ACHN (cell line): ENCODE data around the gene BACH1.

Experiments used
- DNase-seq: peaks from one replicate; pipeline ENCODE4 v3.0.0-alpha.2; 2015
- in situ Hi-C: cut with HindIII; loops from 2 replicates; pipeline ENCODE4 v1.10.0; 2017; ENCODE audit warnings: low sequenced_read_pairs, low pct_ligation_motif_present, low pct_unique_long_range_greater_than_20kb

The BACH1 gene

DNA sequence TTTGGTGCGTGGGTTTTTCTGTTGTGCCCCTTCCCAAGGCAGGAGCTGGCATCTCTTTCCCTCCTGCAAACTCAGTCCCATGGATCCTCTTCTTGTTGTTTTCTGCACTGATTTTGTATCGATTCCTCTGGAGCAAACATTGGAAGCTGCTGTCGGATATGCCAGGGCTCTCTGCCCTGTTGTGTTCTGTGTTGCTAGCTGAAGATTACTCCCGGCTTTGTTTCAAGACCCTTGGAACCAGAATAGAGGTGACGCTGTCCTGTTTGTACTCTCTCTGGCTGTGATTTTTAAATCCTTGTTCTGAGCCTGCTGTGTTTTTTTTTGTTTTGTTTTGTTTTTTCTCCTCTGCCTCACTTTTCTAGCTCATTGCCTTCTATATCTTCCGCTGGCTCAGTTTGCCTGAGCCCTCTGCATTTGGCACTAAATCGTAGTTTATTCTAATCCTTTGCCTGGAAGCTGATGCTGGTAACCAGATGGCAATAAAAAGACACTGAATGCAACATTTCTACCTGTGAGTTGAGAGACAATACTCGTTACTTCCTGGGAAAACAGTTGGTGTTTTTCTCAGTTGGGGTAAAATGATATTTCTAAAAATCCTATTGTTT is 67.0 kb downstream of the BACH1 start:
- in situ Hi-C loops, result loop anchor here (25.0 kb wide), 1 partner anchor 278 kb away; no protein-coding TSS in a partner anchor

DNA sequence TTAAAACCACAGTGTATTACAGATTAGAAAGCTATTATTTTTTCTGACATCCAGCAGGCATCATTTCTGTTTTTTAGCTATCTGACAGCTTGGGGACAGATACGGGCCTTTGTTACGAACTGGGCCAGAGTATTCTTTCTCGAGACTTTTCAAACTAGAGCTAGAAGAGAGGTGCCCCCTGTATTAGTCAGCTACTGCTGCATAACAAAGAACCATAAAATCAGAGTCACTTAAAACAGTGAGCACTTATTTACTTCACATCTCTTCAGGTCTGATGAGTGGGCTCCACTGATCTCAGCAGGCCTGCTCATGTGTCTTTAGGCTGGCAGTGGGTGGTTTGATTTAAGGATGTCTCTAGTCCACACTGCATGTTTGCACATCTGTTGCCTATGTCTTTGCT is 67.8 kb downstream of the BACH1 start:
- DNase-seq, result no peak
- in situ Hi-C loops, result loop anchor here (25.0 kb wide), 1 partner anchor 279 kb away; no protein-coding TSS in a partner anchor

More for the DNA sequence above, 67.0 kb downstream of the BACH1 start:
- no peak for DNase-seq

DNA sequence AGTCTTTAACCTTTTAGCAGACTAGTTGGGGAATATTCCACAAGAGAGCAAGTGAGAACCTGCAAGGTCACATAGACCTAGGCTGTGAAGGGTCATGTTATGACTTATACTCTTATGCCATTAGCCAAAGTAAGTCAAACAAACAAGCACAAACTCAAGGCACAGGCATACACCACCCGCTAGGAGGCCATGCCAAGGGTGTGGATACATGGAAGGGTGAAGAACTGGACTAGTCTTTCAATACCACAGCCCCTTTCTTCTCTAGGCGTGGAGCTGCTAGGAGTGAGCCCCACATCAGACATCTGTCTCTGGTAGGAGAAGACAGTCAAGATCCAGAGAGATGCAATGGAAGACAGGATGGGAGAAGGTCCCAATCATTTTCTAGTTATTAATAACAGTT is 68.6 kb downstream of the BACH1 start:
- no peak for DNase-seq
- in situ Hi-C loops, result loop anchor here (25.0 kb wide), 1 partner anchor 280 kb away; no protein-coding TSS in a partner anchor

DNA sequence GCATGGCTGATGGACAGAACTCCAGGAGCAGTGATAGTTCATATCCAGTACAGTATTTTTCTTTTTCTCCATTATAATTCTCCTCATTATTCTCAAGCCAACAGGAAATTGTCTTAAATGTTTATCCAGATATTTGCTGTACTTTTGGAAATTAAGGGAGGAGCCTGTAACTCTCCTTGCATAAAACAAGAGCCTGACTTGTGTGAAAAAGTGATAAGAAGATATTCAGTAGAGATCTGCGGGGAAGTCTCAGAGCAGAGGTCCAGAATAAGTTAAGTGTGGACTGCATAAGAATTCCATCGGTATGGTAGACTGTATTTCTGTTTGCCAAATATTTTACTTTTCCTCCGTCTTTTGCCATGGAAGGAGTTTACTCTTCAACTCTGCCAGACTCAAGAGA is 70.2 kb downstream of the BACH1 start:
- in situ Hi-C loops, result loop anchor here (25.0 kb wide), 1 partner anchor 282 kb away; no protein-coding TSS in a partner anchor
- no peak for DNase-seq

DNA sequence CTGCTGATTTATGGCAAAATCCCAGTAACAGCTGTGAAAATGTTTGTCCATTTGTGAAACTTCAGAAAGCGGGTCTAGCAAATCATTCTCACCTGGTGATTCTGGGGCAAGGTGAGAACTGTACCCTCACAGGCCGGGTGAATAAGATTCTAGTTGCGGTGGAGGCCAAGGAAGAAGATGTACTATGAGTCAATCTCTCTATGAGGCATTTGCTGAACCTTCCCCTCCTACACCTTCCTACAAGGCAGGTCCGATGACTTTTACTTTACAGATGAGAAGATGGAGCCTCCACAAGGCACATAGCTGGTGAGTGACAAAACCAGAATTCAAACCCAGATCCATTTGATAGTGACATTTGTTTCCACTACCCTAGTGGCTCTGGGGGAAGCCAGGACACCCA is 72.7 kb downstream of the BACH1 start:
- no peak for DNase-seq
- in situ Hi-C loops, result loop anchor here (25.0 kb wide), 1 partner anchor 284 kb away; no protein-coding TSS in a partner anchor

DNA sequence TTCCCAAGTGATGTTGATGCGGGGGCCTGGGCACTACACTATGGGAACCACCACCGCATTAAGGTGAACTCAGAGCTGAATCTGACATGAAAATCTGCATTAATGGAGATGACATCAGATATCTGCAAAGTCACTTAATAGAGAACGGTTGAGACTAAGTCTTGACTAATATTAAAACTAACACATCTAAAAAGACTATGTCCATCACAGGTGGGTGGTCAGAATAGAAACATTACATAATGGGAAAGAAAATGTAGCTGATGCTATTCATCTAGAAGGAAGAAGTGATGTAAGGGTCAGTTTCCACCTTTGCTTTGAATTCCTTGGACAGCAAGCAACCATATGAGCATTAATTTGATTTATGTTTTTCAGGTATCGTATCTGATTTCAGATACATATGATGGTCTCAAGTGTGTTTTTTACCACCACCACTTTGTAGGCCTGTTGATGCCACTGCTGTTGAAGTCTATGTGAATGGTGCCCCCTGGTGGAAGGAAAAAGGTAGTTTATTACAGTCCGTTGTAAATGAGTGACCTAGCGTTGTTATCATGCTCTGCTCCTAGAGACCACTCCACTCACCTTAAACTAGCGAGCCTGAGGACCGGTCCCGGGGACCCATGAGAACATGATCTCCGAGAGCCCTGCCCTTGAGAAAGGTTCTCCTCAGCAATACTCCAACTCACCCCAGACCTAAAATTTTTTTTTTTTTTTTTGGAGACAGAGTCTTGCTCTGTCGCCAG is 73.5 kb downstream of the BACH1 start:
- in situ Hi-C loops, result loop anchor here (25.0 kb wide), 1 partner anchor 285 kb away; no protein-coding TSS in a partner anchor
- peak; percentile 72 for DNase-seq

DNA sequence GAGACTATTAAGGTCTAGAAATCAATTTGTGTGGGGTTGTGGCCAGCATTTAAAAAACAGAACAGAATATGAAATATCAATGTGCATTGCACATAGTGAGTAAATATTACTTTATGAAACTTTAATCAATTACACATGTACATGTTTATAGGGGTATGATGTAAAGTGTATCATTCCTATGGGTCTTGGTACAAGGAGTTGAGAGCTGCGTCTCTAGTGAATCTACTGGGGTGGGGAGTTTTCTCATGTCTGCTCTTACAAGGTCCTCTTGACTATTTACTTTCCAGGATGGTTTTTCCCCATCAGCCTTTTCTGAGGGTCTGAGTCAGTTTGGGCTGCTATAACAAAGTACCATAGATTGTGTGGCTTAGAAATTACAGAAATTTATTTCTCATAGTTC is 75.8 kb downstream of the BACH1 start:
- in situ Hi-C loops, result loop anchor here (25.0 kb wide), 1 partner anchor 287 kb away; no protein-coding TSS in a partner anchor
- DNase-seq, result no peak

DNA sequence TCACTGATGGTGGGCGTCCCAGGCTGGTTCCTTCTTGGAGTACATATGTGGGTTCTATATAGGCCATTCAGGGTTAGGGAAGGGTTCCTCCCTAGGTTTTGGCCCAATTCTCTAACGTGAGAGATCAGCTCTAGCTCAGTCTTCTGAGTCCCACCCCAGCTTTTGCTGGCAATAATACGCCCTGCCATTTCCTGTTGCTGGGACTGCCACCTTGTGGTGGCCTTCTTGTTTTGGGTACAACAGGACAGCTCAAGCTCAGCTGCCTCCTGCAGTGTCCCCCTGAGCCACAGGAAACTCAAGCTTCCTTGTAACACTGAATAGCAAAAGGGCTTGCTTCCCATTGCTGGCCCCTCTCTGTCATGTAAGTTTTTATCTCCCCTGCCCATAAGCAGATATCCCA is 77.8 kb downstream of the BACH1 start:
- DNase-seq, result peak; percentile 39
- in situ Hi-C loops, result no loop called here

DNA sequence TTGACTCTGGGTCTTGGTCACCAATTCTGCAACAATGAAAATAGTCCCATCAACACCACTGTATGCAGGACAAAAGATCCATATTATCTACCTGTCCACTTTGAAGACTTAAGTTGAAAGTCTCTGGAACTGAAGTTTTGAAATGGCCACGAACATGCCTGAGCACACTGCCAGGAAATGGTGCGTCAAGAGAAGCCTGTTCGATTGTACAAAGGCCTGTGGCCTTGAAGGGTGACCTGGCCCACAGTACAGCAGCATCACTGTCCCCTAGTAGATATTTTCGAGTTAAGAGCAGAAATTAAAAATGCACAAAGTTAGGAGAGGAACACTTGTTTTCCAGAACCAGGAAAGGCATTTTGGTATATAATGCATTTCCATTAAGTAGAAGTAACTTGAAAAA is 78.5 kb downstream of the BACH1 start:
- no peak for DNase-seq
- in situ Hi-C loops, result no loop called here

DNA sequence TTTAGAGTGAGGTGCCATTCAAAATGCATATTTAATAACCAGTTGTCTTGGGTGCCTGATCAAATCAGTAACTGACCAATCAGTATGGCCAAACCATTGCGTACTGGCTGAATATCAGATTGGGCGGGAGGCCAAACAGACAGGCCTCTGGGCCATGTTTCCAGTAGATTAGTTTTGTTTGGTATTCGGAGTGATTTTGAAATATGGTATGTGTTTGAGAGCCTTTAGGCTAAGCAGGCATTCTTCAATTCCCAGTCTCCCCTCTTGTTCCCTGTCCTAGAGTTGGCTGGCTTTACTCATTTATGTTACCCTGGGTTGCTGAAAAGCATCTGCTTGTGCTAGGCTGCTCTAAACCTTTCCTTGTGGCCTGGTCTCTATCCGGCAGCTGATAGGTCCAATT is 80.1 kb downstream of the BACH1 start:
- DNase-seq, result no peak

DNA sequence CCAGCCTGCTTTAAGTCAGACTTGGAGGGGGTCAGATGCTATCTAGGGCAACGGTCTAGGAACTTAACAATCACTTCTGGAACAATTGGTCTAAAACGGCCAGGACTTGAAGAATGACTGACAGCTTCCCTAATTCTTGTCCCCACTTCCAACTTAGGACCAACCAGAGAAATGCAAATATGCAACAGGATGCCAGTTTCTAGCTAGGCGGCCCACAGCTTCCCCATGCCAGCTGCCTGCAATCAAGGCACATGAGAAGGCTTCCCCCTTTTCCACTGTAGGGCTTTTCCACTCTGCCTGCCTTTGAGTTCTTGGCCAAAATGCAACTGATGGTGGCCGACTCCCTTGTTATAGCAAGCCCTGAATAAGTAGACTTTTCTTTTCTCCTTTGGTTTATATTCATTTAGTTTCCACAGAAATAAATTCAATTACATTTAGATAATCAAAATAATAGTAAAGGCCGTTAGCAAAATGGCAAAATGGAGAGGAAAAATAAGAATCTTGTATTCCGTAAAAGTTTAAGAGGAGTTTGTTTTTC is 80.9 kb downstream of the BACH1 start:
- in situ Hi-C loops, result no loop called here

More for the DNA sequence above, 80.1 kb downstream of the BACH1 start:
- in situ Hi-C loops, result no loop called here

DNA sequence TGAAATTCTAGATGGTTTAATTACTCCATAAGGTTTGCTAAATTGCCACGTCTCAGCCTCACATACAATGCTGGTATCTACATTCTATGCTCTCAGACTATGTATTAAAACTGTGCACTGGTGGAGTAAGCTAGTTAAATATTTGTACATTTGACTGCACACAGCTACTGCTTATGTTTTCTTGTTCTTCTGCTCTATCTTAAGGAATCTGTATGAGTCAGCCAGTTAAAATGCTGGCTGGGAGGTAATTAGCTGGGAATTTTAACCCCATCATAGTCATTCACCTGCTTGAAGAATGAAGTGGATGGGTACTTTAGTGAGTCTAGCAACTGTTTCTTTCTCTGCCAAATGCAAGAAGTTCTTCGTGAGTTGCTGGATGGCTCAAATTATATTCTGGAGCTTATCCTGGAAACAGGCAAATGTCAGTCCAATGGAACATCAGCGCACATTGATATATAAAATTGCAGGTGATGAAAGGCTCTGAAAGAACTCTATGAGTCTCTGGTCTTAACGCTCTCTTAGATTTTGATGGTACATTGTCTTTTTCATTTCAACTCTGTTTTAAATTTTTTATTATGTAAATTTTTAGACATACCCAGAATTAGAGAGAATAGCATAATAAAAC is 83.4 kb downstream of the BACH1 start:
- peak; percentile 81 for DNase-seq
- in situ Hi-C loops, result no loop called here

More for the DNA sequence above, 80.9 kb downstream of the BACH1 start:
- no peak for DNase-seq

DNA sequence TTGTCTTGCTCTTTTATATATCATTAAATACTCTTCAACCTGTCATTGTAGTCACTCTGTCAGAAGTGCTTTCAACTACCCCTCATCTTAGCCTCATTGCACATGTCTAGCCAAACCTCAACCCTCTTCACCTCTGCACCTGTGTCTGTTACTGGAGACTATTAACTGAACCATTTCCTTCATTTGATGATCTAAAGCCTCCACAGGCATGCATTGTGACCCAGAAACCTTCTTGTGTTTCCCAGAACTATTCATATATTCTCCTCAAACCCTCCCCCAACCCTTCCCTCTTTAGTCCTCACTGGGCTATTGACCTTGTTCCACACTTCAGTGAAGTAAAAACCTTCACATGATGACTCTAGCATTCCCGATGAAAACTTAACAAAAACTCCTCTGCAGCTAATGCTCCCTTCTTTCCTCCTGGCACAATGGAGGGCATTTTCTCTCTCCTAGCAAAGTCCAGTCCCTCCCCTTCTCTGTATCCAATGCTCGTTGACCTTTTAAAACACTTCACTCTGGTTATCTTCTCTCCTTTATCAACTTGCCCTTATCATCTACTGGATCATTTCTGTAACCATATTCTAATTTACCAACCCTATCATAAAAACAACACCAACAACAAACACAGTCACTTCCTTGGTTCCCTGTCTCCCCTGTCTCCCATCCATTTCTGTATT is 86.1 kb downstream of the BACH1 start:
- in situ Hi-C loops, result no loop called here
- no peak for DNase-seq

DNA sequence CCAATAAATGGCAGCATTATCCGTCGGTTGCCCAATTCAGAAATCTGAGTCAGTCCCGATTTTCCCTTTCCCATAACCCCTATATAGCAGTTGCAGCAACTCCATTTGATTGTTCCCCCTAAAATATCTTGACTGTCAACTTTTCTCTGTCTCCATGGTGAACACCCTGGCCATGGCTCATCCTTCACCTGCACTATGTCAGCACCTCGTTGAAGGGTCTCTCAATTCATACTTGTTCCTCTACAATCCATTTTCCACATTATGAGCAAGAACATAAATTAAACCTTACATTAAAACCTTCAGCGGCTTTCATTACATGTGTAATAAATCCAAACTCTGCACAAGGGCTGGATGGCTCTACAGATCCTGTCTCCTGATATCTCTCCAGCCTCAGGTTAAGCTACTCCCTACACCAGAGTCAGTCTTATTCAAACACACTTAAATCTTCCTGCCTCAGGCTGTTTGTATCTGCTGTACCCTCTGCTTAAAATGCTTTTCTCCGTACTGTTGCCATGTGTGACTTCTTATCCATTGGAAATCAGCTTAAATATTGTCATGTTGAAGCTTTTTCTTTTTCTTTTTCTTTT is 87.3 kb downstream of the BACH1 start:
- in situ Hi-C loops, result no loop called here
- no peak for DNase-seq

DNA sequence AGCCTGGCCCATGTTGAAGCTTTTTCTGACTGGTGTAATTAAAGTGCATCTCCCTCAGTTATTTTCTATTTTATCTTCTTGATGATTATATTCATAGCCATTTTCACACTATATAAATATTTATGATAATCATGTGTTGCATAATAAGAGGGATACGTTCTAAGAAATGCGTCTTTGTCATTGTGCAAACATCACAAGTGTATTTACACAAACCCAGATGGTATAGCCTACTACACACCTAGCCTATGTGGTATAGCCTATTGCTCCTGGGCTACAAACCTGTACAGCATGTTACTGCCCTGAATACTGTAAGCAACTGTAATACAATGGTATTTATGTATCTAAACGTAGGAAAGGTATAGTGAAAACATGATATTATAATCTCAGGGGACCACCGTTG is 88.1 kb downstream of the BACH1 start:
- in situ Hi-C loops, result no loop called here
- DNase-seq, result no peak

DNA sequence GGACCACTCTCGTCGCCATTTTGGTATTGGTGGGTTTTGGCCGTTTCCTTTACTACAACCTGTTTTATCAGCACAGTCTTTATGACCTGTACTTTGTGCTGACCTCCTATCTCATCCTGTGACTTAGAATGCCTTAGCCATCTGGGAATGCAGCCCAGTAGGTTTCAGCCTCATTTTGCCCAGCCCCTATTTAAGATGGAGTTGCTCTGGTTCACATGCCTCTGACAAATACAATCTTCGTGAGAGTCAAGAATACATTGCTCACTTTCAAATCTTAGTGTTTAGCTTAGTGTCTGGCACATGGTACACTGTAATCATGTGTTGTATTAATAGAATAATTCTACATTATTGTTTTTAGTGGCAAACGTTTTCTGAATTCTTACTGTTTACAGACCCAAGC is 88.9 kb downstream of the BACH1 start:
- in situ Hi-C loops, result no loop called here
- no peak for DNase-seq

DNA sequence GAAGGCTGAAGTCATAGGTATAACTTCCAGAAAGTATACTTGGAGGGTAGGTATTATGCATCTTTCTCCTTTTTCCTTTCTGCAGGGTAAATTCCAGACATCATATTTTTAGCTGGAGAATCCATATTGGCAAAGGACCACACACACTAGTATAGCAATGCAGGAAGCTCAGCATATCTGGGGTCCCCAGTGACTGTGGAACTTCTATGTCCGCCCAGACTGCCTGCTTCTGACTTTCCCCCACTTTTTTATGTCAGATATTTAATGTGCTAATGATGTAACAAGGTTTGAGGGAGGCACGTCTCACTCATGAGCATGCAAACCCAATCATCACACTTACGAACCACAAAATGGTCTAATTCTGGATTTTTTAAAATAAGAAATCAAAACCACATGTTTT is 90.4 kb downstream of the BACH1 start:
- in situ Hi-C loops, result no loop called here

DNA sequence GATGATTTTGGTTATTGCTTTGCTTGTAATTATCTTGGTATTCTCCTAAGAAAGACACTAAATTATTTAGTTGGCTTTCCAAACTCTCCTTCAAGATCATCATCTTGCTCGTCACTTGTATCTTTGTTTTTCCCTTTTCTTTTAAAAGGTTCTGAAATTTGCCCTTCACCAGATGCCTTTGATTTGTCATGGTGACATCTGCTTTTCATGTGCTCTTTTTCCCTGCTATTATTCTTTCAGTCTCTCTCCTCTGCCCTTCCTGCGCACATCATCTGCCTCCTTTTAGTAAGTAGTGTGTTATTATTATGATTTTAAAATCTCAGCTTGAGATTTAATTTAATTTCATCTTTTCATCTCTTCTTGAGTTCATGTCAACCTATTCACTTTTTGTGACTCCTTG is 92.1 kb downstream of the BACH1 start:
- in situ Hi-C loops, result no loop called here
- DNase-seq, result no peak

More for the DNA sequence above, 90.4 kb downstream of the BACH1 start:
- DNase-seq, result no peak
